Measurements from ENCODE around the gene NELFA.

DNA sequence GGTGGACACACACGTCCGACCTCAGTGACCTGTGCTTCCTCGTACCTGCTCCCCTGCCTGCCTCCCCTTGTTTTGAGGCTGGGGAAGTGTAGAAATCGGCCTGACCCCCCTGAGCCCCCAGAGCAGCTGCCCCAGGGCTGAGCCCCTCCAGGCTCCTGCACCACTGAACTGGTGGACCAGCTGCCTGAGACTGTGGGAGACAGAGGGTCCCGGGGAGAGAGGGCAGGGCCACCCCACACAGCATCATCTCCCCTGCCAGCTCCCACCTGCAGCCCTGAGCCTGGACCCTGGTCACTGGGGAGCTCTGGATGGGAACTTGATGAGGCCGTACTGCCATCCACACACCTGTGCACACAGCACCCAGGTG is 35.3 kb upstream of the NELFA start:
- TF ChIP-seq EP300 (IDR thresholded peaks at IDR 0.05; ENCODE audit: low read depth) (no peak), POLR2A (IDR thresholded peaks at IDR 0.05) (no peak), CTCF (IDR thresholded peaks at IDR 0.05) (no peak), POLR2AphosphoS5 (IDR thresholded peaks at IDR 0.05) (no peak)

Data from transverse colon (tissue), 4 donors.